SIG-M5 (cell line): Measurements from ENCODE around the gene PLEKHA6.

ENCODE experiments used
- DNase-seq: peaks from one replicate; lab custom pipeline; 2025; lab: John Stamatoyannopoulos, UW

Gene PLEKHA6

DNA sequence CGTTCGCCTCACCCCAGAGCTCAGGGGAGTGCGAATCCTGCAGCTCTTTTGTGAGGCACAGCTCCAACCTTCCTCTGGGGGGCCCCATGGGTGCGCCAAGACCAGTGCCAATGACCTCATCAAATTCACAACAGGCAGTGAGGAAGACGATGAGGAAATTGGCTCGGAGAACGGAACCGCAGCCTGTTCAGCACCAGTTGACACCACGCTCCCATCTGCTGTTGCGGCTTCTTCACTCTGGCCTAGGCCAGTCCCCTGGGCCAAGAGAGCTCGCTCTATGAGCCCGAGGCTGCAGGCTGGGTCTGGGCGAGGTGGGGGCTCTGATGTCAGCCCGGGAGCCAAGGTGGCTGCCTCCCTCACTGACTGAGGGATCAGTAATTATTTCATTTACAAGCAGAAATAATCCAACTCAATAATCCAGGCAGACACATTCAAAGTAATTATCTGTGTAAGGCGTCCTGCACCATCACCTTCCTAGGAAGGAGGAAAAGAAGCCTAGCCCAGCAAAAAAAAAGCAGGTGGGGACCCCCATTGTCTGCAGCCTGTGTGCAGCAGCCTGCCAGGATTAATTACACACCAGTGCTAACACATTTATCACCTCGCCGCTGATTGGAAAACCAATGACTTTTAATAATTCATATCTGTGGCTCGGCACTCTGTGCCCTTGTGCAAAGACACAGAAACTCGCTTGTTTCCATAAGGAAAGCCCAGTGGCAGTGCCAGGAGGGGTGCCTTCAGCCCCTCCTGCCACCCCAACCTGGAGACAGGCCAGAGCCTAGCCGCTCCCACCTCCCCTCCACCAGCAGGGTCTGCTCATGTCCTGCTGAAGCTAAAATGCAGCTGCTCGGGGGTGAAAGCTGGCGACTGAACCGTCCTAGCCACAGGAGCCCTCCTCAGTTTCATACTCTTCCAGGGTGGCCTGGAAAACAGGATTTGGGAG, 1.9 kb downstream of the PLEKHA6 start:
- DNase-seq = no peak

DNA sequence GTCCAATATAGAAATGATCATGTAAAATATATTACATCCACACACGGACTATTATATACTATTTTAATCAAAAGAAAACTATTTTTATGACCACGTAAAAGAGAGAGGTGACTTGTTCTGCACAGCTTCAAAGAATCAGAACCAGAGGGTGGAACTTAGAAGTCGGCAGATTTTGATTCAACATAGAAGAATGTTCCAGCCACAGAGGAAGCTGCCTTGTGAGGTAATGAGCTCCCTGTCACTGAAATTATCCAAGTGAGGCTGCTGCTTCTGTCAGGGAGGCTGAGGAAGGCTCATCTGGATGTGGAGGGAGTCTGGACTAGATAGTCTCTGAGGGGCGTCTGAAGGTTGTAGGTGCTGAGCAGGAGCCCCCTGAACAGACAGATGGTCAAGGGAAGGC, 2.7 kb downstream of the PLEKHA6 start:
- no peak for DNase-seq

DNA sequence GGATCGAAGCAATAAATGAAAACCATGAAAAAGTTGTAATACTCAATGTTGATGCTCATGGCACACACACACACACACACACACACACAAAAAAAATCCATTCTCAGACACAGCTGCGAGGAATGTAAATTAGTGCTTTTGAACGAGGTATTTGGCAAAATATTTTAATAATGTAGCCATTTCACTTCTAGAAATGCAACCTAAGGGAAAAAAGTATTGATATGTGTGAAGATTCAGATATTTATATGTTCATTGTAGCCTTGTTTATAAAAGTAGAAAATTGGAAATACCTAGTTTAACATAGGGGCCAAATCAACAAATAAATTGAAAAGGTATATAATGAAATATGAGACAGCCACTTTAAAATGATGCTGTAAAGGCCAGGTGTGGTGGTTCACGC, 3.8 kb downstream of the PLEKHA6 start:
- DNase-seq = no peak

DNA sequence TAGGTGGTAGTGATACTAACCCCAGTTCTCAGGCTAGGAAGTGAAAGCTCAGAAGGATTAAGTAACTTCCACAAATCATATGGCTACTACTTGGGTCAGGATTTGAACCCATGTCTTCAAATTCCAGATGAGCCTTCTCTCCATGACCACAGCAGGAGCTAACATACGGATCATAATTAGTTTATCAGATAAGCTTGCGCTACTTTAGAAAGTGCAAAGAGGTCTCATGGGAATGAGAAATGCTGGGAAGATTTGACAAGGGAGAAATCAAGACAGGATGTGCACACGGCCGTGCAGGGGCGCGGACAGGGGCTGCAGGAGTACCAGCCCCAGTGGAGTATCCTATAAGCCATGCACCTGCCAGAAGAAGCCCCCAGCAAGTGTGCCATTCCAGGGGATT, 5.2 kb downstream of the PLEKHA6 start:
- no peak for DNase-seq

DNA sequence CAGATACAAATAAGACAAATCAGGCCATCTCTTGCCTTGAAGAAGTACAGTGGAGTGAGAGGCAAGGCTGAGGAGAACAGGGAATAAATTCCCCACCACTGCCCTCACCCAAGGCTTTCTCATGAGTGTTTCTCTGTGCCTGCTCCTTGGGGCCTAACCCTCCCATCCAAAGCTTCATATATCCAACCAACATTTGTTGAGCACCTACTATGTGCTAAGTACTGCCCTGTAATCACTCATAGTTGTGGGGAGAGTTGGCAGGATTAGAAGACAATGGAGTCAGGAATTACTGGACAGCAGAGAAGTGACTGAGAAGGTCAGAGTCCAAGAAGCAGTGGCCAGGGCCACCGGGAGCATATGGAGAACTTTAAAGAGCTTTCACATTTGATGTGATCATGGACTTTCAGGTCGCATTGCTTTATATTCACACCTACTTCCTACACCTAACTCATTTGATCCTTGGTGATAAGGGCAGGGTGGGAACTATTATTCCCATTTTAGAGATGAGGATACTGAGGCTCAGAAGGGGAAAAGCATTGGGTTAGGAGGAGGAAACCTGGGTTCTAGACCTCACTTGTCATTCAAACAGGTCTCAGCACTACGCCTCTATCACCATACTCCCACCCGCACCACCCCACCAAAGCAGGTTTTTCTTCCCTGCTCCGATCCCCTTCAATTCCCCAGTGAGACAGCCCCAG, 6.4 kb downstream of the PLEKHA6 start:
- no peak for DNase-seq

DNA sequence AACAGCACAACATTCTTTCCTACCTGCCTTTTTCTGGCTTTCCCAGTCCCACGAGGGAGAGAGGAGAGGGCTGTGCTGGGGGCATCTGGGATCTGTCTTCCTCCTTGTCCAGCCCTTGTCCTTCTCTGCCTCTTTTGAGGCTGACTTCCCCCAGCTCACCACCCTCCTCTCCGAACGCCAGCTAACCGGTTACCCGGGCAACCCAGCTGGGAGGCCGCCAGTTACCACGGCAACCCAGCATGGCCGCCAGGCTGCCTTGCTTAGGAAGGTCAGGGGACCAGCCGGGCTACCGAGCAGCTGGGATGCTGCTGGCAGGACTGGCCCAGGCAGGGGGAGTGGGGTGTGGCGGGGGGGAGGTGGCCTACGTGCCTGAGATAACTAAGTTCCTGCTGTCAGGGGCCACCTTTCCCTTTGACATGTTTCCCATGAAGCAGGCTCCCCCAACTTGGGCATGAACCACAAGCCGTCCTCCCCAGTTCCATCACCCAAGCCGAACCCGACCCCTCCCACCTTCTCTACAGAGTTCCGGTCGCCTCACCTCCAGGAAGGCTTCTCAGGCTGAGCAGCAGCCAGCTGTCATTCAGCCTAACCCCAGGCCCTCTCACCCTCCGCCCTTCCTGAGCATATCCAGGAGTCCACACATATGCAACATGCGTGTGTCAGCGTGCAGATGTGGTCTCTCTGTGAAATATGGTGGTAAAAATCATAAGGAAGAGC, 8.7 kb downstream of the PLEKHA6 start:
- no peak for DNase-seq

DNA sequence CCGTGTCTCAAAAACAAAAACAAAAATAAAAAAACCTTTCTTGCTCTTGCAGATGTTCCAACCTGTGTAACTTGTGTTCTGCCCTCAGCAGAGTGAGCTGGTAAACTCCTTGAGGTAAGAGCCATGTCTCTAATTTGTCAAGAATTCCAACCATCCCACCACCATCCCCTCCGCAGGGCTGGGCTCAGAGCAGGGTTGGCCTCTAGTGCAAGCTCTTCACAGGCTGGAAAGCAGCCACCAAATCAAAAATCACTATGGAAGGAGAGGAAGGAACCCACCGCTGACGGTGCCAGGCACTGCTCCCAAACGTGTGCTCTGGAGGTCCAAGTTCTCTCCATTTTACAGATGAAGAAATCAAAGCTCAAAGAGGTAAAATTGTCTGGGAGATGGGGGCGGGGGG, 9.4 kb downstream of the PLEKHA6 start:
- no peak for DNase-seq

DNA sequence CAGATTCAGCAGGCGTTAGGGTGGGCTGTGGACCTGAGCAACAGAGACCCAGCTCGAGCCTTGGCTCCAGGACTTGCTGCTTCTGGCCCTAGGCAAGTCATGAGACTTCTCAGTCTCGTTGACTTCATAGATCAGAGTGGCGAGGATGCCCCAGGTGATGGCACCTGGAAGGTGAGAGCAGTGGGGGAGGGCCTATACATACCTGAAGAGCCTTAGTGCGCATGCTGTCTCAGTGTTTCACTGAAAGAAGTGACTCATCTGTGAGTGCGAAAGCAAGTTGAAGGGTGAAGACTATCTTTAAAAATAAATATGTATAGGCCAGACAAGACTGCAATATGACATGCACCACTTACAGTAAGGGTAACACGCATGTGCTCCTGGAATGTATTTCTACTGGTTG, 10.1 kb downstream of the PLEKHA6 start:
- DNase-seq = no peak

DNA sequence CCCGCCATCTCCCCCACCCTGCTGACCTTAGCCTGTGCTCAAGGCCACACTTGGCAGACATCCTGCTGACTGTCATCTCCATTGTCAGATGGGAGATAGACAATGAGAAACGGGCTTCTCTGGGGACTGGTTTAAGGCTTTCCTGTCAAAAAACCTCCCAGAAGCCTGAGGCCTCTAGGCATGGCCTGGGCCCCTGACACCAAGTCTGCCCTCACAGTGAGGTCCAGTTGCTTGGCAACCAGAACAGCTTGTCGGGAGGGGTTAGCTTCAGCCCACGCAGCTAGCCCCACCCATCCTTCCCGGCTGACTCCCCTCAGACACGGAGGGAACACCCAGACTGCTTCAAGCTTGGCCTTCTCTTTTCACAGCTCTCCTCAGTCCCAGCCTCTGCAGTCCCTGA, 11.0 kb downstream of the PLEKHA6 start:
- no peak for DNase-seq

DNA sequence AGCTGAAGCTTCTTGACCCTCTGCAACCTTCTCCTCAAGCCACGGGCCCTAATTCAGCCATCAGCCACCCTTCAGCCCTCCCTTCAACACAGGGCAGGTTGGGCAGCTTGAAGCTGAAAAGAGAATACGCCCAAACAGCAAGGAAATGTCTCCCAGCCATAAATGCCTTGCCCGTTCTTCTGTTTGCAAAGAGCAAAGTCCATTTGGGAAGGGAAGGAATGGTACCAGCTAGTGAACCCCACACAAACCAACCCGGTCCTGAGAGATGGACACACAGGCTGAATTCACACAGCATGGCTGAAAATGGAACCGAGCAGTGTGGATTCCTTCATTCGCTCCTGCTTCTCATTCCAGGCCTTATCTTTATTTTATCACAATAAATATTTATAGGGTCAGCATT, 11.5 kb downstream of the PLEKHA6 start:
- DNase-seq = no peak

DNA sequence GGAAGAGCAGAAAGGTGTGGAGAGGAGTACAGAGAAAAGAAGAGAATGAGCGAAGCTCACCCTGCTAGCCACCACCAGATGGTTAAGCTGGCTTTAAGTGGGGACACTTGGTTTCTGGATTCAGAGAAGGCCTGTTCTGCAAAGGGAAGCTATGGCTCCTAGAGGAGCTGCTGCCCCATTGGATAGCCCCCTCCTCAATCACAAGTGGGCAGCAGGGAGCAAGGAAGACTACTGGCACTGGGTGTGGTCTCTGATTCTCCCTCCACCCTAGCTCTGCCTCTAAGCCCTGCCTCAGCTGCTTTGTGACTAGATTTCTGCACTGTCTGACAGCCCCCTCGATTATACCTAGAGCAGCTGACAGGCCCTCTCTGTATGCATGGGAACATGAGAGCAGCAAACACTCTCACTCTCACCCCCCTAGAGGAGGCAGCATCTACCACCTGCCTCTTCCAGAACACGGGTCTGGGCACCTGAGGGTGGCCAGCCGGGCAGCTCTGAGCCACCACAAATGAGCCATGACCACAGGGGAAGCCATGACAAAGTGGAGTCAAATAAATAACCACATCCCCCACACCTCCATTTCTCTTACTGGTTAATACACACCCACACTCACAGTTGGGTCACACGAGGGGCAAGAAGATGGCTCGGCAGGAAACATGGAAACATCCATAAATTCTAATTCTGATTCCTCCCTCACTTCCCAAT, 13.6 kb downstream of the PLEKHA6 start:
- no peak for DNase-seq

DNA sequence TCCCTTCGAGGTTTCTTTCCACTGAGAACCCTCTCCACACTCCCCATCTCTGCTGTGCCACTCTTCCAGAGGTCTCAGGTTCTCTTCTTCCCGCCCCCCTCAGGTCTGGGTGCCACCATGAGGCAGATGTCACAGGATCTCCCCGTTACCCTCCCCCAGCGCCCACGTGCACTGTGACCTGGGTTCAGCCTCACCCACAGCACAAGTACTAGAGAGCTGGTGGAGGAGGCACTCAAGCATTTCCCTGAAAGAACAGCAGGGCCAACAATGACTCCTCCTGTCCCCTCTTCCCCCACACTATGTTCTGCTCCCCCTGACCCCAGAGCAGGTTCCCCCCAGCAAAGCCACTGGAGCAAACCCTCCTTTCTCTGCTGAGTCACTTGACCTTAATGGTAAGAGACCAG, 14.3 kb downstream of the PLEKHA6 start:
- no peak for DNase-seq

DNA sequence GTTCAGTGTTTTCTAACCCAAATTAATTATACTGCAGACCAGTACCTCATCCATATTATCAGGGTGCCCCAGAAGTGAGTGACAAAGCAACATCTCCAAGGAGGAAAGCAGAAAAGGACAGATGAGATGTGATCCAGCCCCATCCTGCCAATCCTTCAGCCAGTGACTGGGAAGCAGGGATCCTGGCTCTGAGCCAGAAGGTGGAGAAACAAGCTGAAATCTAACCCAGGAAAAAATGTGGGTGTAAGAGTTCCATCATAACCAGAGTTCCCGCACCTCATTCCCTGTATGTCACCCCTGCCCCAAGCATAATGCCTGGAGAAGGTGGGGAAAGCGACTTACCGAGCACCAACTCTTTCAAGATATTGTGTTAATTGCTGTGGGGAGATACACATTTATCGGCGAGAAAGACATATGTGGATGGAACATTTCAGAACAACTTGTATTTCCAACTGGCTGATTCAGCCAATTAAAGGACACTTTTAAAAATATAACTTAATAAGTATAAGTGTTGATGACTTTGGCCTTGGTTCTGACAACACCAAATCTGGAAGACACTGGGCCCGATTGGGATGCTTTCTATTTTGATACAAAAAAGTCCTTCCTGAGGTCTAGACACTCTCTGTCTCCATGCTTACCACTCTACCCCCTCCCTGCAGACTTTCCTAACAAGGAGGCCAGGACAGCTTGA, 14.9 kb downstream of the PLEKHA6 start:
- DNase-seq = no peak

DNA sequence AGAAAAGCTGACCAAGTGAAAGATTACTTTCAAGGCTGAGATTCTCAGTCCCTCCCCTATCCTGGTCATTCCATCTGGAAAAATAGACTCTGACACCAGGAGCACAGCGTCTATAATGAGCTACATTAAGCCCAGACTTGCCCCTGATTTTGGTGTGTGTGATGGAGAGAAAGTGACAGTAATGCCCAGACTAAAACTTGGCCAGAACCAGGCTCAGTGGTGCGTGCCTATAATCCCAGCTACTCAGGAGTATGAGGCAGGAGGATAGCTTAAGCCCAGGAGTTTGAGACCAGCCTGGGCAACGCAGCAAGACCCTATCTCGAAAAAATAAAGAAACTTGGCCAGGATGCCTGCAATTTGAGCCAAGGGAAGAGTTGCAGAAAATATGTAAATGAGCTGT, 15.9 kb downstream of the PLEKHA6 start:
- no peak for DNase-seq

DNA sequence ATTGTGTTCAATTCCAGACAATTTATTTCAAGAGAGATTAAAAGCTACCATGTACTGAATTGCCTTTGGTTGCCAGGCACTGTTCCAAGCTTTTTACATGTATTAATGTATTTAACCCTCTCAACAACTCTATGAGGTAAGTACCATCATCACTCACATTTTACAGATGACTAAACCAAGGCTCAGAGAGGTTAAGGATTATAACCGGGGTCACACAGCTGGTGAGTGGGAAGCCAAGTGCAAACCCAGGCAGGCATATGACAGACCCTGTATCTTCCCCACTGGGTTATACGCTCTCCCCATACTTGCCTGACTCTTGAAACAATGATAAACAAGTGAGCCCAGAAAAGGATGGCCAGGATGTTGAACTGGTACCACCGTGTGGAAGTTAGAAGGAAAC, 16.5 kb downstream of the PLEKHA6 start:
- DNase-seq = no peak

DNA sequence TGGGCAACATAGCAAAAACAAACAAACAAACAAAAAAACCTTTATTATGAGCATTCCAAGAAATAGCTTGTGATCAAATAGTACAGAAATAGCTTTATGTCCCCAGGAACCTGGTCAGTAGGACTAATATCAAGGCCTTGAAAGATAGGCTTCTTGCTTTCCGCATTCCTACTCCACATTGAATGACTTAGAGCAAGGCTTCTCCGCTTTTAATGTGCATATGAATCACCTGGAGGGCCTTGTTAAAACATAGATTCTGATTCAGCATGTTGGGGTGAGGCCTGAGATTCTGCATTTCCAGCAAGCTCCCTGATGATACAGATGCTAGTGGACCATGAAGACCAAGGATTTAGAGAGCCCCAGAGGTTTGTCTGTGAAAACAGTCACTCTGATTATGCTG, 17.4 kb downstream of the PLEKHA6 start:
- no peak for DNase-seq

DNA sequence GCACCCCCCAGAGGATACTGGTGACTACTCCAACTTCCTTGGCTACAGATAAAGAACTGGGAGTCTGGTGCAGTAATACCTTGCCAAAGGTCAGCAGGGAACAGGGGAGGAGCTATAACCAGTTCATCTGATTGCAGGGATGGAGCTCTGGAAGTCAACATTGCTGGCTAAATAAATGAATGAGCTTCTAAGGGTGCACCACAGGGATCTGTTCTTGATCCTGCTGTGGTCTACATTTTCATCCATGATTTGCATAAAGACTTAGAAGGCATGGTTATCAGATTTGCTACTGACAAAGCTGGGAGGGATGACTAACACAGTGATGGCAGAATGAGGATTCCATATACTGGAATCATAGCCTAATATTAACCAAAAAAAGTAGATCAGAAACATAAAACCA, 18.3 kb downstream of the PLEKHA6 start:
- no peak for DNase-seq

DNA sequence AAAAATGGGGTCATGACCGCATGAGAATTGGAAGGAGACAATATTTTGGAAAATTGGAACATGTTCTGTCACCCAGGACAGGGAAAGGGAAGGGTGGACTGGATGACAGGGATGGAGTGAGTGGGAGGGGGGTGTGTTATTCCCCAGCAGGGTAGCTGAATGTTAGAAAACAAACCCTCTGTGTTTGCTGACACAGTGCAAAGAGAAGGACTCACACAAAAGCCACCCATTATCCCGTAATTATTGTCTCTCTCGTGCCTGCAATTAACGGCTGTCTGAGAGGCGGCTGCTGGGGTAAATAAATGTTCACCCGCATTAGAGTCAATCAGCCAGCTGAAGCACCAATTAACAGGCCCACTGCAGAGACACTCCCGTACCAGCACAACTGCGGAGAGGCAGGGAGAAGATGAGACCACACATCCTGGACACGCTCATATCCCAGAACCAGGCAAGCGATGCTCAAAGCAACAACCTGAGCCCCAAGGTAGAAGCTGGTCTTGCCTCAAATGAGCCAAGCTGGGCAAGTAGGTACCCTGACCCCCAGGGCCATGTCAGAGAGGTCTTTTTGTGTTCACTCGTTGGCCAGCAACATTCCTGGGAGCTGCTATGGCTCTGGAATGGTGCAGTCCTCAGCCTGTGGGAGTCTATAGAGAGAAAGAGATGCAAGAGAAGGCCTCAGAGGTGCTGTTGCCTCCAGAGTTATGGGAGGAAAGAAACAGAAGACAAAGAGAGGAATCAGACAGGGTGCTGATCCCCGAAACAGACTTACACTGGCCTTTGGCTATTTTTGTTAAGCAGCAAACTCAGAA, 19.4 kb downstream of the PLEKHA6 start:
- DNase-seq = no peak

DNA sequence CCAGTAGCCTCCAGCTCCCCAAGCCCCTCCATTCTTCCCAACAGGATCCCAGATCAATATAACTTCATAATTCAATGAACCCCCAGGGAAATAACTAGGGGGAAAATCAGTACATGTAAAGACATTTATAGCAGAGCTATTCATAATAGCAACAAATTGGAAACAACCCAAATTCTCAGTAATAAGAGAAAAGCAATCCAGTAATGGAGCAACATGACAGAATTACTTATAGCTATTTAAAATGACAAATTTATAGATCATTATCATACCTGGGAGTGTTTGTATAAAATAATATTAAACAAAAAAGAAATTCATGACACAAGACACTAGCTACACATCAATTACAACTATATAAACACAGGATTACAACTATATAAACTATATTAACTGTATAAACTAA, 20.2 kb downstream of the PLEKHA6 start:
- no peak for DNase-seq

DNA sequence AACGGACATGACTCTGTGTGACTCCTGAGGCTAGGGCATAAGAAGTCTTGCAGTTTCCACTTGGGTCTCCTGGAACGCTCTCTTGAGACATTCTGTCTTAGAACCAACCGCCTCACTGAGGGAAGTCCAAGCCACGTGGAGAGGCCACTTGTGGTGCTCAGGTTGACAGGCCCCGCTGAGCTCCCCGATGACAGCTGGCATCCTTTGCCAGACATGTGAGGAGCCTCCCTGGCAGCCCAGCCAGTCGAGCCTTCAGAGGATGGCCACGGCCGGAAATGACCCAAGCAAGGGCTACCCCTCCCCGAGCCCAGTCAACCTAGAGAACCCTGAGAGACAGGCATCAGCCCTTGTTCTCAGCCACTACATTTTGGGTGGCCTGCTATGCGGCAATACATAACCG, 20.7 kb downstream of the PLEKHA6 start:
- no peak for DNase-seq

DNA sequence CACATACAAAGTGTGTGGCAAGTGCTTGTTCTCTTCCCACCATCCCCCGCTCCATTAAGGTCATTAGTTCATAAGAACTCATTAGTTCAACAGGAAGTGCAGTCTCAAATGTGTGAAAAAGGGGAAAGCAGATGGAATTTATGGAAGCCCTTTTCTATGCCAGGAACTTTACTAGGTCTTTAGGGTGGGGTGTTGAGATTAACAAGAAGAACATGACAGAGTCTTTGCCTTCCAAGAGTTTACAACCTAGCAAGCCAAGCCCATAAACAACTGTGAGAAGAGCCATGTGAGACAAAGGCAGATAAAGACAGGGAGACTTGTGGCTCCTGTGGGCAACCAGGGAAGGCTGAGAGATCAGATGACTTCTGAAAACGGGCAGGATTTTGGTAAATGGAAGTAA, 21.4 kb downstream of the PLEKHA6 start:
- no peak for DNase-seq
